Eye (tissue), 1 donor: ENCODE results near the gene TANK.
"Not testable (repeated sequence)": the region's sequence is repeated elsewhere in the genome, so short reads cannot be mapped to it uniquely, and the experiment has no call there.

Experiments
- DNase-seq: peaks from one replicate; pipeline ENCODE4 v3.0.0-alpha.2; 2015

Gene TANK

DNA sequence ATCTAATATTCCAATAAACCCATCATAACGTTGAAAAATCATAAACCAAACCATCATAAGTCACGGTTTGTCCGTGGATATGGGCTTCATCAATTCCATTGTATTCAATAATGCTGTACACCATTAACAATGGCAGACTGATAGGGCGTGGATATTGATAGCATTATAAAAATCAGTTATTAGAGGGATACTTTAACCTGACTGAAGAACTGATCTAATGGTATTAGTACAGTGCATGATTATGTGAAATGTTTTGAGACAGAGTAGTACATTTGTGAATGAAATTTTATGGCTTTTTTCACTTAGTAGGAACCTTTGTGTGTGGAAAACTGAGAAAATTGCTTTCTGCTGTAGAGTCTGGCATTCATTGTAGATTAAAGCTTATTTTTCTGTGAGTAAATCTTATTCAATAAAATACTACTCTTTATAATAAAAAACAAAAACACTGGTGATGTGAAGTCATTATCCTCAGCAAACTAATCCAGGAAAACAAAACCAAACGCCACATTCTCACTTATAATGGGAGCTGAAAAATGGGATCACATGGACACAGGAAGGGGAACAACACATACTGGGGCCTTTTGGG is 119.1 kb downstream of the TANK start:
- not testable (repeated sequence) for DNase-seq

- not testable (repeated sequence) for DNase-seq
These were observed 120.7 kb downstream of the TANK start for GRCh38 chr2:161280906-161281323.

- not testable (repeated sequence) for DNase-seq
These were observed 121.5 kb downstream of the TANK start for GRCh38 chr2:161281615-161282310.

DNA sequence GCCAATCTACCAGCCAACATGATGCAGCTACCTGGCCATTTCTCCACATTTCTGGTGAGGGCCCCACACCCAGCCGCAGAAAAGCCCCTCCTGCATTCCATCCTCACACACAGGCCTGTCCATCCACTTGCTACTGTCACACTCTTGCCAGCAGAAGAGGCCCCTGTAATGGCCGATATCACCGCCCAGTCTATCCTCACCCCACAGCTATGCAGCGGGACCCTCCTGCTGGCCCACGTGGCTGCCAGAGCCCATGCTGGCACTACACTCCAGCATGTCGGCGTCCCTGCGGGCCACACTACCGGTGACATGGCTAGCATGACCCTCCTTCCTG is 122.0 kb downstream of the TANK start:
- not testable (repeated sequence) for DNase-seq

- no peak for DNase-seq
These were observed 123.7 kb downstream of the TANK start for GRCh38 chr2:161283926-161284325.
